Measurements from ENCODE around the gene TEX10.

DNA sequence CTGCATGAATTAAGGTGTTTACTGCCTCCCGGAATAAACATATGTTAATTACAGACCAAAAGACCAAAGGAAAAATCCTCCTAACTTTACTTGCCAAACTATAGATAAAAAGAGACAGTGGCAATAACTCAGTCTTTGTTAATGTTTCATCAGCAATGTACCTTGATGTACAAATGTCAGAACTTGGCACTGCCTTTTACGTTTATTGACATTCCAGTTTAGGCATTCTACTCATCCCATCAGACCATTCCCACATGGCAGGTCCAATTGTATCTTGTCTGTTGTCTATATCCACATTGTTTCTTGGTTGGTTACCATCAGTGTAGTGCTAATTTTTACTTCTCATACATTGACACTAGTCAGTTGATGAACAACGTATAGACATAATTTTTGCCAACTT, 85.5 kb downstream of the TEX10 start:
- TF ChIP-seq, protein P1, sequence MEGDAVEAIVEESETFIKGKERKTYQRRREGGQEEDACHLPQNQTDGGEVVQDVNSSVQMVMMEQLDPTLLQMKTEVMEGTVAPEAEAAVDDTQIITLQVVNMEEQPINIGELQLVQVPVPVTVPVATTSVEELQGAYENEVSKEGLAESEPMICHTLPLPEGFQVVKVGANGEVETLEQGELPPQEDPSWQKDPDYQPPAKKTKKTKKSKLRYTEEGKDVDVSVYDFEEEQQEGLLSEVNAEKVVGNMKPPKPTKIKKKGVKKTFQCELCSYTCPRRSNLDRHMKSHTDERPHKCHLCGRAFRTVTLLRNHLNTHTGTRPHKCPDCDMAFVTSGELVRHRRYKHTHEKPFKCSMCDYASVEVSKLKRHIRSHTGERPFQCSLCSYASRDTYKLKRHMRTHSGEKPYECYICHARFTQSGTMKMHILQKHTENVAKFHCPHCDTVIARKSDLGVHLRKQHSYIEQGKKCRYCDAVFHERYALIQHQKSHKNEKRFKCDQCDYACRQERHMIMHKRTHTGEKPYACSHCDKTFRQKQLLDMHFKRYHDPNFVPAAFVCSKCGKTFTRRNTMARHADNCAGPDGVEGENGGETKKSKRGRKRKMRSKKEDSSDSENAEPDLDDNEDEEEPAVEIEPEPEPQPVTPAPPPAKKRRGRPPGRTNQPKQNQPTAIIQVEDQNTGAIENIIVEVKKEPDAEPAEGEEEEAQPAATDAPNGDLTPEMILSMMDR (IDR thresholded peaks at IDR 0.05), result no peak
- TF ChIP-seq POLR2A (IDR thresholded peaks at IDR 0.05), result no peak

Data from lower leg skin (tissue), 3 donors.